Stimulated activated CD4-positive, alpha-beta T cell treated with anti-CD3 and anti-CD28 coated beads, Interleukin-4, amount 100 ng/mL, for 1 hour (primary cell): Measurements from ENCODE around the gene CHMP6.
"Not testable (repeated sequence)": the region's sequence is repeated elsewhere in the genome, so short reads cannot be mapped to it uniquely, and the experiment has no call there.

Experiments used
- DNase-seq: peaks from one replicate; pipeline ENCODE4 v3.0.0-alpha.2; 2020

The CHMP6 gene

DNA sequence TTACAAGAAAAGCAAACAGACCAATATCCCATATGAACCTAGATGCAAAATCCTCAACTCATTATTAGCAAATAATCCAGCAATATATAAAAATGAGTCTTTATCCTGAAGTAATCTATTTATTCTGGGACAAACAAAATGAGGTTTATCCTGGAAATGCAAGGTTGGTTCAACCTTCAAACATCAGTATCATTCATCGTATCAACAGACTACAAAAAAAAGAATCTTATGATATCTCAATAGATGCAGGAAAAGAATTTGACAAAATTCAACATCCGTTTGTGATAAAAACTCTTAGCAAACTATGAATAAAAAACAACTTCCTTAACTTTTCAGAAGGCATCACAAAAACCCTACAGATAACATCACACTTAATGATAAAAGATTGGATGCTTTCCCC, 24.9 kb downstream of the CHMP6 start:
- DNase-seq, result no peak

- not testable (repeated sequence) for DNase-seq
These were observed 25.7 kb downstream of the CHMP6 start for GRCh38 chr17:81017330-81017729.

- no peak for DNase-seq
These were observed 26.6 kb downstream of the CHMP6 start for GRCh38 chr17:81018044-81018802.

- DNase-seq, result no peak
These were observed 28.2 kb downstream of the CHMP6 start for GRCh38 chr17:81019563-81020442.

DNA sequence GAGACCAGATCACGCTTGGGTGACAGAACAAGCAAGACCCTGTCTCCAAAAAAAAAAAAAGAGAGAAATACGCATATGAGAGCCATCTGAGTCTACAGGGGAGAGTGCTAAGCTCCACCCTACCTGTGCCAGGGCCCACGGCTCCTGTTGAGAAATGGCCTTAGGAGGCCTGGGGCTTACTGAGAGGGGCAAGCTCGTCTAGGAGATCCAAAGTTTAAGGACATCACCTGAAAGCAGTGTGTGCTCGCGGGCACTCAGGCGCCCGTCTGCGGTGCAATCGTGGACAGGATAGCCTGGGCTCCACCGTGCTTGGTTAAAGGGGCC, 28.8 kb downstream of the CHMP6 start:
- DNase-seq, result no peak

- DNase-seq, result no peak
These were observed 29.3 kb downstream of the CHMP6 start for GRCh38 chr17:81020767-81021497.

- no peak for DNase-seq
These were observed 30.1 kb downstream of the CHMP6 start for GRCh38 chr17:81021531-81022343.

- no peak for DNase-seq
These were observed 30.7 kb downstream of the CHMP6 start for GRCh38 chr17:81022344-81022676.

DNA sequence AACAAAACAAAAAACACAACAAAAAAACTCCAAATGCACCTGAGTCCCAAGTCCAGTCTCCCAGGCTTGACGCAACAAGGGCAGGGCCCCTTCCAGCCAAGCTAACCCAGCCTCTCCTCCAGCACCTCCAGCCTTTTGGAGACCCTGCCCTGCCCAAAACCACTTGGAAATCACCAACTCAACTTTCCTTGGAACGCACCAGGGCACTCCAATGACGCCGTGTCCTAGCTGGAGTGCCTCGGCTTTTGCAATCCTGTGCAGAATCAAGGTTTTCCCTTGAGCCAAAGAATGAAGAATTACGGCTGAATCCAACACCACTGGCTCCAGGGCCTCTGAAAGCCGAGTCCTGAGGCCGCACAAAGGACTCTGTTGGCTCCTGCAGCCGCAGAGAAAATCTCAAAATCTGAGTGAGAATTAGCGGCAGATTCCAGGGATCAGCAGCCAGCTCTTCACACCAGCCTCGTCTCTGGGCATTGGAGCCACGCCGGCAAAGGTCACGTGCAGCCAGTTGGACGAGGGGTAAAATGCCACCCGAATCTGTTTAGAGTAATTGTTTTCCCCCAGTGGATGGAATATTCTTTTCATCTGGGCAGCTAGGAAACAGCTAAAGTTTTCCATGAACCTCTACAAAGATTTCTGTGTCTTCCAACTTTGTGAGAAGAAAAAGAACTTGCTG, 33.6 kb downstream of the CHMP6 start:
- no peak for DNase-seq

DNA sequence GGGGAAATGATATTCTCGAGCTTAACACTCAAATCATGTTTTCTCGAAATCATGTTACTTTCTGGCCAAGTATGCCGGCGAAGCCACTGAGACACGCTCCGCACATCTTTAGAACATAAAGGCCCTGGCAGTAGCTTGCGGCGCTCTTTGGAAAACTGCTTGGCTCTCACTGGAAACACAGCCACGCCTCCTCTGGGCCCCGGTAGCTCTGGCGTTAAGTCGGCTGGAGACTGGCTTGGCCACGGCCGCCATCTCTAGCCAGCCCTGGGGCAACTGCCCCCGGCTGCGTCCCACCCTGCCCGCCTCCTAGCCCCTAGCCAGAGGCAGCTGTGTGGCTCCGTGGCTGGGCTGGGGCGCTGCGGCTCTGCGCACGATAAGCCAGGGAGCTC, 34.1 kb downstream of the CHMP6 start:
- no peak for DNase-seq

DNA sequence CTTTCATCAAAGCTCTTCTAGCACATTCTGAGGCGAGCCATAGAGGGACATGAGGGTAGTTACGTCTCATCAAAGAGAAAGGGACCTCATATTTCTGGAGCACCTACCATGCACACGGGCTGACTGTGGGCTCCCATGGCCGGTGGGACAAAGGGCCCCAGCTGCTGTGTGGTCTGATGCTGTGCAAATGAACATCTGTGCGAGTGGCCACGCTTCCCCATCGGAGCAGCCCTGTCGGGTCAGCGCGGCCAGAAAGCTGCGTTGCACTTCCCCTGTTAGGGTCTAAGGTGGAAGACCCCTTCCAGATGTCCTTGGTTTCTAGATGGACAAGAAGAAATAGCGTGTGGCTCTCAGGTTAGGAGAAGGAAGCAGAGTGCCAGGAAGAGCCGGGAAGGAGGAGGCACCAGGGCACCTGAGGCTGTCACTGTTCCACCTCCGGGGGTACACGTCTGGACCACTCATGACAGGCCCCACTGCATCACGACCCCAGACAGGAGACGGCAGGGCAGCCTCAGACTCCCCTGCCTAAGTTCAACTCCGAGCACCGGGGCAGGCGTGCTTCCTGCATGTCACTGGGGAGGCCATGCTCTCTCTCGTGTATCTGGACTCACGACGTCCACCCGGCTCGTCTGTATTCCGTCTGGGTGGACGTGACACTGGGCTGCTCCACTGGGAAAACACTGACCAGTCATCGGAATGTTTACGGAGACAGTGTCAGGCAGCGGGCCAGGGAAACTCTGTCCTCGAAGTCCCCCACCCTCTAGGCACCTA, 34.8 kb downstream of the CHMP6 start:
- DNase-seq, result no peak

GRCh38 chr17:81027038-81027437, 35.4 kb downstream of the CHMP6 start:
- DNase-seq, result no peak

- DNase-seq, result peak; percentile 48
These were observed 36.2 kb downstream of the CHMP6 start for GRCh38 chr17:81027591-81028505.

DNA sequence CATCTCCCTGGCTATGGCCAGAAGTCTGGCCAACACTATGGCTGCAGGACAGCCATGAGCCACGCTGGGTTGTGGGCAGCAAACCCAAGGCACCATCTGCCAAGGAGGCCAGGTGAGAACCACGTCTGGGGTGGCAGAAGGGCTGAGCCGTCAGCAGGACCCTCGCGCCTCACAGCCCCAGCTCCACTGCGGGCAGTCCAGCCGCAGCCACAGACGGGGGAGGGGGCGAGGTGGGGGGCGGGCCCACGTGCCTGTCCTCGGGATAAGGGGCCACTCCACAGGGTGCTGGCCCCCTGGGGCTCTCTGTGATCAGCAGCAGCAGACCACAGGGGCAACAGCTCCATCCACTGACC, 36.8 kb downstream of the CHMP6 start:
- DNase-seq, result no peak

- no peak for DNase-seq
These were observed 38.2 kb downstream of the CHMP6 start for GRCh38 chr17:81029859-81030258.

DNA sequence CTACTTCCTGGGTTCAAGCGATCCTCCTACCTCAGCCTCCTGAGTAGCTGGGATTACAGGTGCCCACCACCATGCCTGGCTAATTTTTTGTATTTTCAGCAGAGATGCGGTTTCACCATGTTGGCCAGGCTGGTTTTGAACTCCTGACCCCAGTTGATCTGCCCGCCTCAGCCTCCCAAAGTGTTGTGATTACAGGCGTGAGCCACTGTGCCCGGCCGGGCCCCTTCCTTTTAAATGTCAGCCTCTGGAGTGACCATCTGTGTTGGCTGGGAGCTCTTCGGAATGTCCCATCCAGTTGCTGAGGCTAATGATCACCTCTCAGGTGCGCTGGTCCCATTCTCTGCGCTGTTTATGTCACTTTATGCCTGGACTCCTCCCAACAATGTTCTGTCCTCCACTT, 38.7 kb downstream of the CHMP6 start:
- not testable (repeated sequence) for DNase-seq

DNA sequence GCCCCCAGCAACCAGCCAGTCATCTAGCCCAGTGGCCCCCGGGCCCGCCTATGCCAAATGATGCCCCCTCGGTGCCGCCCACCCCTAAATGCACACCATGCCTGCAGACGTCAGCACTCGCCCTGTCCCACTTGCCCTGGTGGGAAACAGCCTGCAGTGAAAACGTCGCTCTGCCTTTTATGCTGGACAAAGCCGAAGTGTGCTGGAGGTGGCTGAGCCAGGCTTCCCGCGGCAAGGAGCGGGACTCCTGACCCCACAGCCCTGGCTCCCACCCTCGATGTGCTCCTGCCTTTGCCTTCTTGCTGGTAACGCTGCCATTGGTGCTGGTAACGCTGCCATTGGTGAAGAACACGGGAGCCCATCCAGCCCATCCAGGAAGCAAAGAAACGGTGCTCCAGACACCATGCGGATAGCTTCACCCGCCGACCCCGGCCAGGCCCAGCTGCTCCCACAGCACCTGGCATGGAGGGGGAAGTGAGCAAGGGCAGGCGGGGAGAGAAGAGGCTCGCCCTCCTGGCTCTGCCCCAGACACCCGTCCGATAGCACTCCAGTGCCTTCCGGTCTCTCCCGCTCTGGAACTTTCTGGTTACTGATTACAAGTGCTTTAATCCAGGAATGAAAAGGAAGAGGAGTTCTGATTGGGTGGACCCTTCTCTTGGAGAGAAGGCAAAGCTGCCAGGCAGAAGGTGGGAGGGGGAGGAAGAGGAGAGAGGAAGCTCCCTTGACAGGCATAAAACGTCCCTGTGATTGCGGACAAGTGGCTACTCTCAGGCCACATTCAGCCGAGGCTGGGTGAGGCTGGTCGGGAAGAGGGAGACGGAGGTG, 39.3 kb downstream of the CHMP6 start:
- no peak for DNase-seq

DNA sequence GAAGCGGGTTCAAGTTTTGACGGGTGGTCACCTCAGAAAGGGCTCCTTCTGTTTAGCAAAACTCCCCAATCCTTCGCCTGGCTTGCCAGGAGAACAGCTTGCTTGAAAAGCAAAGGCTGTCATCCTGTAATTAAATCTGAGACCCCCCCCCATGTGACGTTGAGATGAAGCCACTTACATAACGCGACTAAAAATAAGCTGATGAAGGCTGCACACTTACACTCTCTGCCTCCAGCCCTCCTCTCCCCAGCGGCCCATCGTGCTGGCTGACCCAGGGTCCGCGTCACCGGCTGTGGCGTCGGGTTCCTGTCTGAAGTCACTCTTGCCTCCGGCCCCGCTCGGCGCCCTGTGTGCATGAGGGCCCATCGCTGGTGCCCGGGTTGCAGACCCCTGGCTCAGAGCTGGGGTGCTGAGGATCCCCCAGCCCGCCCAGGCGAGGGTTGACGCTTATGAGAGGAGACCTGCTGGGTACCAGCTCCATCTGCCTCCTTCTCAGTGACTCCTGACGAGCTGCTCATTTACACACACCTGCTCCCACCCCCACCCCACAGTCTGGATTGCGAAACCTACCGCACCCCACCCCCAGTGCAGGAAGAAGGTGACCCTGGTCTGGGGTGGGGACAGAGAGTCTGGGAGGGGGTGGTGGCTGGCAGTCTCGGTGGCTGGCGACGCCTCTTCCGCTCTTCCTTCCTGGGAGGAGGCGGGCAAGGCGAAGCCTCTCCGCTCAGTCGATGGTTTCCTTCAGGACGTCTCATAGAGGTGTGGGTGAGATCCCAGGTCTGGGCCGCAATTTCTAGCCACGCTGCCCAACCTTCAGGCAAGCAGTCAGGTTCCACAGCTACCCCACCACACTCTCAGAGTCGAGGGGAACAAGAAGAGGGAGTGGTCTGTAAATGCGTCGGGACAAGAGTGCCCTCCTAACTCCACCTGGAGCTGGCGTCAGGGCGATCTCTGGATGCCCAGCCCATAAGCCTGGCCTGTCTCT, 40.2 kb downstream of the CHMP6 start:
- no peak for DNase-seq
